ENCODE results near the gene MINDY3.

DNA sequence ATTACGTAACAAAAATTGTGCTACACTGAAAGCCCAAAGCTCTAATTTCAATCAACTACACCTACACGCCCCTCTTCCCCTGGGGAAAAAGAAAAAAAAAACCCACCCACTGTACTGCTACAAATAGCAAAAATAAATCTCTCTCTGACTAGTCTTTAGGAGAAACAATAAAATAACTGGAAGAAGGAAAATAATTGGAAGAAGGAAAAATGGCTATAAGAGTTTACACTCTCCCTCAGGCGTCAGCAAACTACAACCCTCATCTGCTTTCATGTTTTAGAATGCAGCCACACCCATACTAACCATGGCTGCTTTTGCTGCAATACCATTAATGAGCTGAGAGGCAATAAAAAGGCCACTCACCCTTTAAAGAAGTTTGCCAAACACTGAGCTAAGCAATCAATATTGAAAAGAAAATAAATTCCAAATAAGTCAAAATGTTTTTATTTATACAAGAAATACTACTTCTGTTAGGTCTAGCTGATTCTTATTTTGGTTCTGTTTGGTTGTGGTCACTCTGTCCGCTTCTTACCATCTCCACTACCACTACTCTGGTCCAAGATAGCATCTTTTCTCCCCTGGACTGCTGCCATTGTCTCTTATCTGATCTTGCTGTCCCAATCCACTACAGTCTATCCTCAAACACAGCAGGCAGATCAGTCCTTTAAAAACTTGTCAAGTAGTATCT, 3.8 kb downstream of the MINDY3 start:
- TF ChIP-seq POLR2A (IDR thresholded peaks at IDR 0.05) = no peak
- TF ChIP-seq, protein P1, sequence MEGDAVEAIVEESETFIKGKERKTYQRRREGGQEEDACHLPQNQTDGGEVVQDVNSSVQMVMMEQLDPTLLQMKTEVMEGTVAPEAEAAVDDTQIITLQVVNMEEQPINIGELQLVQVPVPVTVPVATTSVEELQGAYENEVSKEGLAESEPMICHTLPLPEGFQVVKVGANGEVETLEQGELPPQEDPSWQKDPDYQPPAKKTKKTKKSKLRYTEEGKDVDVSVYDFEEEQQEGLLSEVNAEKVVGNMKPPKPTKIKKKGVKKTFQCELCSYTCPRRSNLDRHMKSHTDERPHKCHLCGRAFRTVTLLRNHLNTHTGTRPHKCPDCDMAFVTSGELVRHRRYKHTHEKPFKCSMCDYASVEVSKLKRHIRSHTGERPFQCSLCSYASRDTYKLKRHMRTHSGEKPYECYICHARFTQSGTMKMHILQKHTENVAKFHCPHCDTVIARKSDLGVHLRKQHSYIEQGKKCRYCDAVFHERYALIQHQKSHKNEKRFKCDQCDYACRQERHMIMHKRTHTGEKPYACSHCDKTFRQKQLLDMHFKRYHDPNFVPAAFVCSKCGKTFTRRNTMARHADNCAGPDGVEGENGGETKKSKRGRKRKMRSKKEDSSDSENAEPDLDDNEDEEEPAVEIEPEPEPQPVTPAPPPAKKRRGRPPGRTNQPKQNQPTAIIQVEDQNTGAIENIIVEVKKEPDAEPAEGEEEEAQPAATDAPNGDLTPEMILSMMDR (IDR thresholded peaks at IDR 0.05) = no peak
